MCF 10A (cell line): ENCODE data around the gene EIPR1. TPM values are rescaled to one million over a fixed set of nuclear protein-coding genes. Genes with fewer than 3 reads are reported as not detected.
A peak's percentile ranks its signal among the peaks of the same experiment; 100 is the strongest.
"Not testable (repeated sequence)": the region's sequence is repeated elsewhere in the genome, so short reads cannot be mapped to it uniquely, and the experiment has no call there.

Source experiments
- BruUV-seq: library from RNA; stranded (reverse); fragments of 400-500 nt; replicated peaks from 2 replicates; lab custom pipeline; 2021; lab: Mats Ljungman, UMichigan
- CTCF ChIA-PET: fragments of 300-600 bp; sonication (Branson Sonifier 250); formaldehyde crosslinking; extraction: SDS; loops from one replicate; lab custom pipeline; 2021; ENCODE audit warnings: antibody characterized with exemption, inconsistent platforms; lab: Yijun Ruan, JAX
- POLR2A ChIA-PET: fragments of 300-600, 350-650 bp; sonication (Branson Sonifier 250); formaldehyde crosslinking; extraction: SDS; loops from one replicate; lab custom pipeline; 2020; ENCODE audit warnings: antibody characterized with exemption, inconsistent platforms; lab: Yijun Ruan, JAX
- DNase-seq: peaks from one replicate; pipeline ENCODE4 v3.0.0-alpha.2; 2018; ENCODE audit not compliant: unreplicated experiment
- H3K27ac Mint-ChIP-seq: one replicate; pipeline ENCODE4 v1.8.0; 2022; ENCODE audit warnings: mild to moderate bottlenecking, low read depth, mixed read lengths; ENCODE audit not compliant: unreplicated experiment
- H3K27me3 Mint-ChIP-seq: one replicate; pipeline ENCODE4 v1.8.0; 2022; ENCODE audit warnings: mixed read lengths; ENCODE audit not compliant: insufficient read depth, unreplicated experiment
- H3K36me3 Mint-ChIP-seq: one replicate; pipeline ENCODE4 v1.8.0; 2022; ENCODE audit warnings: mild to moderate bottlenecking, moderate library complexity, mixed read lengths; ENCODE audit not compliant: insufficient read depth, unreplicated experiment
- H3K4me1 Mint-ChIP-seq: one replicate; pipeline ENCODE4 v1.8.0; 2022; ENCODE audit warnings: mixed read lengths; ENCODE audit not compliant: insufficient read depth, unreplicated experiment
- H3K4me3 Mint-ChIP-seq: one replicate; pipeline ENCODE4 v1.8.0; 2022; ENCODE audit warnings: mild to moderate bottlenecking, moderate library complexity, mixed read lengths; ENCODE audit not compliant: unreplicated experiment
- H3K9me3 Mint-ChIP-seq: one replicate; pipeline ENCODE4 v1.8.0; 2022; ENCODE audit warnings: mixed read lengths; ENCODE audit not compliant: unreplicated experiment
- intact Hi-C: fragments of 100-400 bp; cut with micrococcal nuclease; formaldehyde crosslinking; loops from 2 replicates; pipeline ENCODE4 v1.14.1; 2022
- total RNA-seq: library from RNA; stranded (reverse); gene quantifications from 2 replicates; pipeline ENCODE4 v1.2.3, GENCODE V29; 2022
- TF ChIP-seq, protein P1 (sequence below): fragments of 200-600 bp; IDR thresholded peaks from one replicate; pipeline ENCODE4 v1.8.0; 2022; ENCODE audit warnings: antibody characterized with exemption, mild to moderate bottlenecking; ENCODE audit not compliant: unreplicated experiment

The EIPR1 gene
- total RNA-seq, 1 experiment from 2014 or later, result 49.0 TPM

DNA sequence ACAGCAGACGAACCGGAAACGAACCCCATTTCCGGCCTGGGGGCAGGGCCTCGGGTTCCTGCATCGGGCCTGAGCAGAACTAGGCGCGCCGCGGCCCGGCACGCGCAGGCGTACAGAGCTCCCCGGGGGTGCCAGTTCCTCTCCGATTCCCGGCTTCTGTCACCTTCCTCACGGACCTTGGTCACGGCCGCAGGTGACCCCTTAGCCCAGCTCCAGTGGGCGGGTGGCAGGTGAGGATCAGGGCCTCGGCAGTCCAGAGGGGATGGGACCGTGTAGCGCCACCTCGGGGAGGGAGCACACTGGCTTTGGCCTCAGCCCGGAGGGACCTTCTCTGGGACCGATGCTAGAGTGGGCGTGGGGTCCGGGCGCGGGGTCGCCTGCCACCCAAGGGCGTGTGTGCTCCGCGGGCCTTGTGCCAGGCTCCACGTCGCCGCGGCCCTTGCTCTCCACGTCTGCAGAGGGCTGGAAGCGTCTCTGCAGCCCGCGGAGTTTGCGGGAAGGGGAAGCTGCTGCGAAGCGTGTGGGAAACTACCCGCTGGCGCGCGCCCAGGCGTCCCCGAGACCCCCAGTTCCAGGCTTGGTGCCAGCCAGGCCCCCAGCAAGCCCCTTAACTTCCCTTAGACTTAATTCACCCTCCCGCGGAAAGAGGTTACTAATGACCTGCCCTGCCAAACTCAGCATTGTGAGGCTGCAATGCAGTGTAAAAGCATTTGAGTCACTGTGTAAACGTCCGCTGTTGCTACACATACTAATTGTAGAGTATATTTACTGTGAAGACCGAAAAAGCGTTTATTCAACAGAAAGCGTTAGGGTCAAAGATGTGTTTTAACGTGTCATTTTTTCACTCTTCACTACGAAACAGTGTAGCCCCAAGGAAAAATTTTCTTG, 2.3 kb upstream of the EIPR1 start, which contains the start of gene TRAPPC12:
Gene TRAPPC12, plus strand, starts transcription at position 48 of the 888 bp plus-strand sequence. CDS start 7,930 bp downstream, outside the sequence.
- ChIA-PET CTCF (interaction anchor here (0.6 to 2.0 kb wide), 9 partner anchors 8 to 715 kb away, joined by 3 to 10 read pairs (median 3); no protein-coding TSS in a partner anchor), POLR2A (interaction anchor here (0.6 to 2.2 kb wide), 11 partner anchors 17 to 1671 kb away, joined by 3 to 10 read pairs (median 3); partner anchors contain the start of gene RNASEH1)
- no TSS peak for BruUV-seq
- H3K27ac Mint-ChIP-seq, result peak within 1 kb of the TSS; percentile 90
- TF ChIP-seq, protein P1, sequence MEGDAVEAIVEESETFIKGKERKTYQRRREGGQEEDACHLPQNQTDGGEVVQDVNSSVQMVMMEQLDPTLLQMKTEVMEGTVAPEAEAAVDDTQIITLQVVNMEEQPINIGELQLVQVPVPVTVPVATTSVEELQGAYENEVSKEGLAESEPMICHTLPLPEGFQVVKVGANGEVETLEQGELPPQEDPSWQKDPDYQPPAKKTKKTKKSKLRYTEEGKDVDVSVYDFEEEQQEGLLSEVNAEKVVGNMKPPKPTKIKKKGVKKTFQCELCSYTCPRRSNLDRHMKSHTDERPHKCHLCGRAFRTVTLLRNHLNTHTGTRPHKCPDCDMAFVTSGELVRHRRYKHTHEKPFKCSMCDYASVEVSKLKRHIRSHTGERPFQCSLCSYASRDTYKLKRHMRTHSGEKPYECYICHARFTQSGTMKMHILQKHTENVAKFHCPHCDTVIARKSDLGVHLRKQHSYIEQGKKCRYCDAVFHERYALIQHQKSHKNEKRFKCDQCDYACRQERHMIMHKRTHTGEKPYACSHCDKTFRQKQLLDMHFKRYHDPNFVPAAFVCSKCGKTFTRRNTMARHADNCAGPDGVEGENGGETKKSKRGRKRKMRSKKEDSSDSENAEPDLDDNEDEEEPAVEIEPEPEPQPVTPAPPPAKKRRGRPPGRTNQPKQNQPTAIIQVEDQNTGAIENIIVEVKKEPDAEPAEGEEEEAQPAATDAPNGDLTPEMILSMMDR, result peak; percentile 35
- H3K9me3 Mint-ChIP-seq, result no peaks in the 10 kb centered on the region
- peaks cover 27% of the 10 kb centered on the region for H3K36me3 Mint-ChIP-seq
- peak; percentile 93 for DNase-seq
- H3K4me1 Mint-ChIP-seq, result peaks cover 5% of the 10 kb centered on the region
- peak within 1 kb of the TSS; percentile 99 for H3K4me3 Mint-ChIP-seq
- intact Hi-C loops, result no loop called here
- H3K27me3 Mint-ChIP-seq, result no peaks in the 10 kb centered on the region

DNA sequence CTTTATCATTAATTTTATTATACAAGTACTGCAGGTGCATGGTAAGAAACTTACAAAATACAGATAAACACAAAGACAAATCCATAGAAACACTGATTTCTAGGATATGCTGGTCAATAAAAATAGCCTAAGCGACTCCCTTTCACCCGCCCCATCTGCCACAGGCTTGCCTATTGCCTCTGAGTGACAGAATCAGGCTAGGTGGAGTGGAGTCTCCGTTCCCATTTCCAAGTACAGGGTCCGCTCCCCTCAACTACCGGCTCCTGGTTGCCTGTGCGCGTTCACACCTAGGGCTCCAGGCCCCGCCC, 1.7 kb upstream of the EIPR1 start:
- peak overlapping the region; percentile 90 for H3K27ac Mint-ChIP-seq
- BruUV-seq, result no TSS peak
- intact Hi-C loops, result no loop called here
- H3K9me3 Mint-ChIP-seq, result no peaks in the 10 kb centered on the region
- TF ChIP-seq, protein P1, result no peak
- ChIA-PET POLR2A (interaction anchor here (0.6 to 2.2 kb wide), 10 partner anchors 18 to 1671 kb away, joined by 3 to 10 read pairs (median 4); partner anchors contain the start of gene RNASEH1), CTCF (interaction anchor here (0.7 to 1.4 kb wide), 3 partner anchors 9 to 45 kb away, joined by 3 to 5 read pairs (median 4); no protein-coding TSS in a partner anchor)
- no peak for DNase-seq
- peaks cover 5% of the 10 kb centered on the region for H3K4me1 Mint-ChIP-seq
- H3K36me3 Mint-ChIP-seq, result peaks cover 27% of the 10 kb centered on the region
- peak overlapping the region; percentile 99 for H3K4me3 Mint-ChIP-seq
- H3K27me3 Mint-ChIP-seq, result no peaks in the 10 kb centered on the region

DNA sequence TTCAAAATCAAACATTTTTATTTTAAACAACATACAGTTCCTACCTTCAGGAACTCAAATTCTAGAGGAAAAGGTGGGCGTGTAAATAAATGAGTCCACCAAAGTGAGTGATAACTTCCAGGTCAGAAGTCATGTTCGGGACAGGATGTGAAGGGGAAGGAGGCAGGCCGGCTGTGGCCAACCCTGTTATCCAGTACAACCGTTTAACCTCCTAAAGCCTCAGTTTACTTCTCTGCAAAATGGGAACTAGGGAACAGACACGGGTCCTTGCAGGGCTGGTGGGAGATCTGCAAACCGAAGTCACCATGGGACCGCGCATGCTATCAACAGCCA, 373 bp downstream of the EIPR1 start:
- Mint-ChIP-seq H3K9me3 (no peaks in the 10 kb centered on the region), H3K4me1 (peaks cover 5% of the 10 kb centered on the region), H3K4me3 (peak overlapping the region; percentile 99), H3K27me3 (no peaks in the 10 kb centered on the region), H3K36me3 (peaks cover 11% of the 10 kb centered on the region), H3K27ac (peak overlapping the region; percentile 93)
- intact Hi-C loops, result no loop called here
- TSS peak; percentile 45 for BruUV-seq
- ChIA-PET CTCF (interaction anchor here (0.6 kb wide), 1 partner anchor 52 kb away, joined by 4 read pairs; no protein-coding TSS in a partner anchor), POLR2A (interaction anchor here (0.9 to 2.4 kb wide), 10 partner anchors 9 to 244 kb away, joined by 3 to 10 read pairs (median 5); partner anchors contain the start of genes ADI1 and RNASEH1)
- DNase-seq, result peak; percentile 41
- TF ChIP-seq, protein P1, result no peak

DNA sequence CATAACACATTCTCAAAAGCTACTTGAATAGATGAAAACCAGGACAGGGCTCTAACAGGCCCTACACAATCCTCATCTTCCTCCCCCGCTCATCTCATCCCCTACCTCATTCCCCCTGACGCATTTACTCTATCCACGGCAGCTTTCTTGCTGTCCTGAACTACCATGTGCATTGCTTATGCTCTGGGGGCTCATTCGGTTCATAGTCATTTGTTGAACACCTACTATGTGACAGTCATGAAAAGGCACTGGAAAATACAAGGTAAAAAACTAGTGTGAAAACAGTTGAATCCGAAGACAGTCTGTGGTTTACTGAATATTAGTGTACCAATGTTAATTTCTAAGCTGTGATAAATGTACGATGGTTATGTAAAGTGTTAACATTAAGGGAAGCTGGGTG, 797 bp downstream of the EIPR1 start:
- ChIA-PET CTCF (no interaction called here), POLR2A (interaction anchor here (0.5 to 2.4 kb wide), 4 partner anchors 86 to 199 kb away, joined by 3 to 10 read pairs (median 6); partner anchors contain the start of genes ADI1 and RNASEH1)
- Mint-ChIP-seq H3K9me3 (no peaks in the 10 kb centered on the region), H3K4me1 (peaks cover 4% of the 10 kb centered on the region), H3K4me3 (peak overlapping the region; percentile 99), H3K27ac (peak overlapping the region; percentile 93), H3K27me3 (no peaks in the 10 kb centered on the region), H3K36me3 (peaks cover 8% of the 10 kb centered on the region)
- intact Hi-C loops, result no loop called here
- BruUV-seq, result no TSS peak
- no peak for DNase-seq
- TF ChIP-seq, protein P1, result no peak

DNA sequence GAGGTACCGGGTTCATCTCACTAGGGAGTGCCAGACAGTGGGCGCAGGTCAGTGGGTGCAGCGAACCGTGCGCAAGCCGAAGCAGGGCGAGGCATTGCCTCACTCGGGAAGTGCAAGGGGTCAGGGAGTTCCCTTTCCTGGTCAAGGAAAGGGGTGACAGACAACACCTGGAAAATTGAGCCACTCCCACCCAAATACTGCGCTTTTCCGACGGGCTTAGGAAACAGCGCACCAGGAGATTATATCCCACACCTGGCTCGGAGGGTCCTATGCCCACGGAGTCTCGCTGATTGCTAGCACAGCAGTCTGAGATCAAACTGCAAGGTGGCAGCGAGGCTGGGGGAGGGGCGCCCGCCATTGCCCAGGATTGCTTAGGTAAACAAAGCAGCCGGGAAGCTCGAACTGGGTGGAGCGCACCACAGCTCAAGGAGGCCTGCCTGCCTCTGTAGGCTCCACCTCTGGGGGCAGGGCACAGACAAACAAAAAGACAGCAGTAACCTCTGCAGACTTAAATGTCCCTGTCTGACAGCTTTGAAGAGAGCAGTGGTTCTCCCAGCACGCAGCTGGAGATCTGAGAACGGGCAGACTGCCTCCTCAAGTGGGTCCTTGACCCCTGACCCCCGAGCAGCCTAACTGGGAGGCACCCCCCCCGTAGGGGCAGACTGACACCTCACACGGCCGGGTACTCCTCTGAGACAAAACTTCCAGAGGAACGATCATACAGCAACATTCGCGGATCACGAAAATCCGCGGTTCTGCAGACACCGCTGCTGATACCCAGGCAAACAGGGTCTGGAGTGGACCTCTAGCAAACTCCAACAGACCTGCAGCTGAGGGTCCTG, 8.1 kb downstream of the EIPR1 start:
- BruUV-seq, H3K9me3 Mint-ChIP-seq, DNase-seq, POLR2A ChIA-PET, H3K27ac Mint-ChIP-seq, H3K4me1 Mint-ChIP-seq, H3K27me3 Mint-ChIP-seq, H3K36me3 Mint-ChIP-seq, CTCF ChIA-PET, intact Hi-C loops, H3K4me3 Mint-ChIP-seq: not testable (repeated sequence)
